ENCODE data around the gene CAPN8.

The CAPN8 gene

GRCh38 chr1:223653431-223653830 lies 12.1 kb downstream of the CAPN8 start:
- no peak for DNase-seq
- TF ChIP-seq, protein P1, sequence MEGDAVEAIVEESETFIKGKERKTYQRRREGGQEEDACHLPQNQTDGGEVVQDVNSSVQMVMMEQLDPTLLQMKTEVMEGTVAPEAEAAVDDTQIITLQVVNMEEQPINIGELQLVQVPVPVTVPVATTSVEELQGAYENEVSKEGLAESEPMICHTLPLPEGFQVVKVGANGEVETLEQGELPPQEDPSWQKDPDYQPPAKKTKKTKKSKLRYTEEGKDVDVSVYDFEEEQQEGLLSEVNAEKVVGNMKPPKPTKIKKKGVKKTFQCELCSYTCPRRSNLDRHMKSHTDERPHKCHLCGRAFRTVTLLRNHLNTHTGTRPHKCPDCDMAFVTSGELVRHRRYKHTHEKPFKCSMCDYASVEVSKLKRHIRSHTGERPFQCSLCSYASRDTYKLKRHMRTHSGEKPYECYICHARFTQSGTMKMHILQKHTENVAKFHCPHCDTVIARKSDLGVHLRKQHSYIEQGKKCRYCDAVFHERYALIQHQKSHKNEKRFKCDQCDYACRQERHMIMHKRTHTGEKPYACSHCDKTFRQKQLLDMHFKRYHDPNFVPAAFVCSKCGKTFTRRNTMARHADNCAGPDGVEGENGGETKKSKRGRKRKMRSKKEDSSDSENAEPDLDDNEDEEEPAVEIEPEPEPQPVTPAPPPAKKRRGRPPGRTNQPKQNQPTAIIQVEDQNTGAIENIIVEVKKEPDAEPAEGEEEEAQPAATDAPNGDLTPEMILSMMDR (IDR thresholded peaks at IDR 0.05), result no peak
- Histone ChIP-seq H3K27me3 (no peaks in the 10 kb centered on the region), H3K27ac (no peak overlapping the region), H3K4me1 (no peaks in the 10 kb centered on the region), H3K9me3 (peaks cover 0 to 5% (median 0%) of the 10 kb centered on the region in 3 donors), H3K36me3 (no peaks in the 10 kb centered on the region), H3K4me3 (no peak overlapping the region)
- intact Hi-C loops (cut with DNase I; ENCODE audit: low total_unique reads), result no loop called here

GRCh38 chr1:223653015-223653414 lies 12.5 kb downstream of the CAPN8 start:
- H3K27ac ChIP-seq, result no peak overlapping the region
- DNase-seq, result no peak
- no peaks in the 10 kb centered on the region for H3K27me3 ChIP-seq
- intact Hi-C loops (cut with DNase I; ENCODE audit: low total_unique reads), result no loop called here
- peaks cover 0 to 5% (median 0%) of the 10 kb centered on the region in 3 donors for H3K9me3 ChIP-seq
- no peaks in the 10 kb centered on the region for H3K4me1 ChIP-seq
- no peaks in the 10 kb centered on the region for H3K36me3 ChIP-seq
- H3K4me3 ChIP-seq, result no peak overlapping the region
- TF ChIP-seq, protein P1 (IDR thresholded peaks at IDR 0.05), result no peak

GRCh38 chr1:223652436-223652941 lies 13.0 kb downstream of the CAPN8 start:
- Histone ChIP-seq H3K27me3 (no peaks in the 10 kb centered on the region), H3K4me1 (no peaks in the 10 kb centered on the region), H3K27ac (no peak overlapping the region), H3K4me3 (no peak overlapping the region), H3K9me3 (peaks cover 0 to 5% (median 0%) of the 10 kb centered on the region in 3 donors), H3K36me3 (no peaks in the 10 kb centered on the region)
- intact Hi-C loops (cut with DNase I; ENCODE audit: low total_unique reads), result no loop called here
- no peak for DNase-seq
- TF ChIP-seq, protein P1 (IDR thresholded peaks at IDR 0.05), result no peak

DNA sequence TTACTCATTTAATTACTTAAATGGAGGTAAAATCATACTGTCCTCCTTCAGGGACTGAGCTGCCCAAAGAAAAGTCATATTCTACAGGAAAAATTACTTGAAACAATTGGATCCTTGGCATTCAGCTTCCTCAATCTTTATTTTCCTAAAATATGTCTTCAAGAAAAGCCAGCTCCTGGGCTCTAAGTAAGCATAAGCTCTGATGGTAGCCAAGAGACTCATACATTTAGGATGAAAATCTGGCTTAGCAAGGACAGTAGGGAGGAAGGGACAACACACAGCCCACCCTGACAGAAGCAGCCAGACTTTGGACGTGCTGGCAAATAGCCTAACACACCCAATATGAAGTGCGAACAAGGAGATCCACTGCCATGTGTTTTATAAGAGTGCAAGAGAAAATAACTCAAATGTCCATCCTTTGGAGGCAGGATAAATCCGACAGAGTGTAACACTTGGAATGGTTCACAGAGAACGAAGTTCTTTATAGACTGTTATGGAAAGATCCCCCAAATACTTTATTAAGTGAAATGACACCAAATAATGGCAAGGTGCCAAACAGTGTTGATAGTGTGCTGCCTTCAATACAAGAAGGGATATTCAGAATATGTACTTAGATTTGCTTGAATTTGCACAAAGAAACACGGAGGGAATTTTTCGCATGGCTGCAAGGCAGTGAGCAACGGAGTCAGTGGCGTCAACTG lies 14.1 kb downstream of the CAPN8 start:
- H3K27ac ChIP-seq, result no peak overlapping the region
- H3K27me3 ChIP-seq, result no peaks in the 10 kb centered on the region
- H3K9me3 ChIP-seq, result peaks cover 0 to 5% (median 0%) of the 10 kb centered on the region in 3 donors
- TF ChIP-seq, protein P1 (IDR thresholded peaks at IDR 0.05), result no peak
- no peaks in the 10 kb centered on the region for H3K36me3 ChIP-seq
- H3K4me3 ChIP-seq, result no peak overlapping the region
- intact Hi-C loops (cut with DNase I; ENCODE audit: low total_unique reads), result no loop called here
- DNase-seq, result no peak
- no peaks in the 10 kb centered on the region for H3K4me1 ChIP-seq

- Histone ChIP-seq H3K4me1 (no peaks in the 10 kb centered on the region), H3K9me3 (peaks cover 0 to 5% (median 0%) of the 10 kb centered on the region in 3 donors), H3K27me3 (no peaks in the 10 kb centered on the region), H3K27ac (no peak overlapping the region), H3K36me3 (no peaks in the 10 kb centered on the region), H3K4me3 (no peak overlapping the region)
- TF ChIP-seq, protein P1 (IDR thresholded peaks at IDR 0.05), result no peak
- intact Hi-C loops (cut with DNase I; ENCODE audit: low total_unique reads), result no loop called here
- DNase-seq, result no peak
These were observed 15.0 kb downstream of the CAPN8 start for GRCh38 chr1:223650465-223650864.

Measured in tibial artery (tissue), 4 donors.